Ascending aorta (tissue), 2 donors: ENCODE results near the gene C5orf46. TPM values are rescaled to one million over a fixed set of nuclear protein-coding genes. Genes with fewer than 3 reads are reported as not detected.

Experiments used
- DNase-seq, 2 donors: peaks; one replicate each; pipeline ENCODE4 v3.0.0-alpha.2; 2019; ENCODE audit warnings: low spot score in 2 of 2
- H3K27ac ChIP-seq, 2 donors: fragments of 200-600 bp; sonication (generic); one replicate each; pipeline ENCODE4 v1.5.1; 2016 to 2017; ENCODE audit warnings: mild to moderate bottlenecking in 1 of 2
- H3K27me3 ChIP-seq: fragments of 200-600 bp; sonication (generic); one replicate; pipeline ENCODE4 v1.5.1; 2017
- H3K36me3 ChIP-seq, 2 donors: fragments of 200-600 bp; sonication (generic); one replicate each; pipeline ENCODE4 v1.5.1; 2016
- H3K4me1 ChIP-seq, 2 donors: fragments of 200-600 bp; sonication (generic); one replicate each; pipeline ENCODE4 v1.5.1; 2016 to 2017; ENCODE audit warnings: mild to moderate bottlenecking in 1 of 2
- H3K4me3 ChIP-seq, 2 donors: fragments of 200-600 bp; sonication (generic); one replicate each; pipeline ENCODE4 v1.5.1; 2016 to 2017; ENCODE audit warnings: mild to moderate bottlenecking in 1 of 2
- H3K9me3 ChIP-seq, 2 donors: fragments of 200-600 bp; sonication (generic); one replicate each; pipeline ENCODE4 v1.5.1; 2016
- intact Hi-C: fragments of 100-400 bp; cut with DNase I; formaldehyde crosslinking; loops from one replicate; pipeline ENCODE4 v1.15.1; 2023
- total RNA-seq: library from RNA; depleted of rRNA; stranded (reverse); fragments of >200 nt; gene quantifications from one replicate; pipeline ENCODE4 v1.1.0, GENCODE V29; 2016
- TF ChIP-seq, protein P1 (sequence below), 3 experiments: fragments of 200-600 bp in 2 of 3; fragments of 450-650 bp in 1 of 3; sonication (generic) in 2 of 3; IDR thresholded peaks; one replicate each; pipeline ENCODE4 v1.5.1; 2016 to 2019; ENCODE audit warnings: antibody characterized with exemption in 3 of 3, mild to moderate bottlenecking in 1 of 3, moderate library complexity in 1 of 3

C5orf46 gene
- total RNA-seq, 1 donor from 2014 or later: 62.8 TPM

DNA sequence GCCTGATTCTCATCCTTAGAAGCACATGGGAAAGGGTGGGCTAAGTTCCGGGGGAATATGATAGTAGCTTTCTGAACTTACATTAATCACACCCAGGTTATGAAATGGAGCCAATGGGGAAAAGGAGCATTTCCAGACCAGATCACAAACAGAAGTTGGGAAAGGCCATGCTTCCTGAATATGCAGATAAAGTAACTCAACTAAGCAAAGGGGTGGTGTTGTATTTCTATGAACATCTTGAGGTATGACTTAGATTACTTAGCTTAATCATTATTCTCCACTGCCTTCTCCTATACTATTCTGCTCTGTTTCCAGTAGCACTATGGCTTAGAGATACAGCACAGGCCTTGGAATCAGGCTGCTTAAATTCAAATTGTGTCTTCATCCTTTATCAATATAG, 10.5 kb downstream of the C5orf46 start:
- Histone ChIP-seq H3K36me3 (no peaks in the 10 kb centered on the region), H3K27ac (peak overlapping the region; percentile 79 to 95), H3K4me3 (no peak overlapping the region), H3K9me3 (no peaks in the 10 kb centered on the region), H3K27me3 (no peaks in the 10 kb centered on the region), H3K4me1 (peaks cover 15 to 59% of the 10 kb centered on the region in 2 donors)
- TF ChIP-seq, protein P1, sequence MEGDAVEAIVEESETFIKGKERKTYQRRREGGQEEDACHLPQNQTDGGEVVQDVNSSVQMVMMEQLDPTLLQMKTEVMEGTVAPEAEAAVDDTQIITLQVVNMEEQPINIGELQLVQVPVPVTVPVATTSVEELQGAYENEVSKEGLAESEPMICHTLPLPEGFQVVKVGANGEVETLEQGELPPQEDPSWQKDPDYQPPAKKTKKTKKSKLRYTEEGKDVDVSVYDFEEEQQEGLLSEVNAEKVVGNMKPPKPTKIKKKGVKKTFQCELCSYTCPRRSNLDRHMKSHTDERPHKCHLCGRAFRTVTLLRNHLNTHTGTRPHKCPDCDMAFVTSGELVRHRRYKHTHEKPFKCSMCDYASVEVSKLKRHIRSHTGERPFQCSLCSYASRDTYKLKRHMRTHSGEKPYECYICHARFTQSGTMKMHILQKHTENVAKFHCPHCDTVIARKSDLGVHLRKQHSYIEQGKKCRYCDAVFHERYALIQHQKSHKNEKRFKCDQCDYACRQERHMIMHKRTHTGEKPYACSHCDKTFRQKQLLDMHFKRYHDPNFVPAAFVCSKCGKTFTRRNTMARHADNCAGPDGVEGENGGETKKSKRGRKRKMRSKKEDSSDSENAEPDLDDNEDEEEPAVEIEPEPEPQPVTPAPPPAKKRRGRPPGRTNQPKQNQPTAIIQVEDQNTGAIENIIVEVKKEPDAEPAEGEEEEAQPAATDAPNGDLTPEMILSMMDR (IDR thresholded peaks at IDR 0.05): no peak
- no peak for DNase-seq
- intact Hi-C loops: loop anchor here (10.0 kb wide), 1 partner anchor 591 kb away; no protein-coding TSS in a partner anchor

DNA sequence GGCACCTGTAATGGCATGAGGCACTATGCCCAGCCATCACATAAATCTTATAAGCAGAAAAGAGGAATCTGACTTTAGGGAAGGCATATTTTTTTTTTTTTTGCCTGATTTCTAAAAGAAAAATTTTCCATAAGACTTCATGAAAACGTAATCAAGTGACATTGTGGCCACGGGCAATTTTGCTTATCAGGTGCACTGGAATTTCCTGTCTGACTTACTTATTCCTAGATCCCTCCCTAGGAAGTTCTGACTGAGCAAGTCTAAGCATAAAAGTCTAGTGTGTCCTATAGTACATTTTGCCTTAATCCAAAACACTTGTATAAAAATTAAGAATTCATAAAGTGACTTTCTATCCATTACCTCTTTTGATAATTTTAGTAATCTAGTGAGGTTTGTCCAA, 12.5 kb downstream of the C5orf46 start:
- Histone ChIP-seq H3K9me3 (no peaks in the 10 kb centered on the region), H3K27me3 (no peaks in the 10 kb centered on the region), H3K4me3 (no peak overlapping the region), H3K27ac (peak overlapping the region; percentile 79 to 95), H3K4me1 (peaks cover 6 to 42% of the 10 kb centered on the region in 2 donors), H3K36me3 (peaks cover 0 to 6% of the 10 kb centered on the region in 2 donors)
- no peak for DNase-seq
- TF ChIP-seq, protein P1 (IDR thresholded peaks at IDR 0.05): no peak
- intact Hi-C loops: loop anchor here (10.0 kb wide), 1 partner anchor 589 kb away; no protein-coding TSS in a partner anchor

DNA sequence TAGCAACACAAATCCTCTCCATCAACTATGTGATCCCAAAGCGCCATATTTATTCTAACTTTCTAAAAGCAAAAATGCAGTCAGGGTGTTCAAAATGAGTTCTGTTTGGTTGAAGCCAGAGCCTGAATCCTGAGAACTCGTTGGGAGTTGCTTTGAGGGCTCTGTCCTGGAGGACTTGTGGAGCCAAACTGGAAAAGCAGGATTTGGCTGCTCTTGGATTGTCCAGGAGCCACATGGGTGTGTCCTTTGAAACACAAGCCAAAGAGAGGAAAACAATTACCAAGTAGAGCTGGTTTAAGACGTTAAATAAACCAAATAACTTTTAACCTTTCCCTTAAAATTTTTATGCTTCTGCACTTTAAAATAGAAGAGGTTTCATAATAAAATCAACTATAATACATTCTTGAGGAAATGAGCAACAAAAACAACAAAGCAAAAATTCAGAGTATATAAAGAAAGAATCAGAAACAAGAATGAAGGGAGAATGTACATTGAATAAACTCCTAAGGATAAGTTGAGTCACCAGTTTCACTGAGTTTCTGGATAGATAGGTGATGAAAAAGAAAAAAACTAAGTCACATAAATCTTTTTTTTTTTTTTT, 13.5 kb downstream of the C5orf46 start:
- no peaks in the 10 kb centered on the region for H3K27me3 ChIP-seq
- no peak for DNase-seq
- peak overlapping the region; percentile 79 to 95 for H3K27ac ChIP-seq
- intact Hi-C loops: loop anchor here (10.0 kb wide), 1 partner anchor 588 kb away; no protein-coding TSS in a partner anchor
- peaks cover 0 to 38% of the 10 kb centered on the region in 2 donors for H3K4me1 ChIP-seq
- TF ChIP-seq, protein P1 (IDR thresholded peaks at IDR 0.05): no peak
- no peak overlapping the region for H3K4me3 ChIP-seq
- no peaks in the 10 kb centered on the region for H3K9me3 ChIP-seq
- H3K36me3 ChIP-seq: peaks cover 0 to 6% of the 10 kb centered on the region in 2 donors

DNA sequence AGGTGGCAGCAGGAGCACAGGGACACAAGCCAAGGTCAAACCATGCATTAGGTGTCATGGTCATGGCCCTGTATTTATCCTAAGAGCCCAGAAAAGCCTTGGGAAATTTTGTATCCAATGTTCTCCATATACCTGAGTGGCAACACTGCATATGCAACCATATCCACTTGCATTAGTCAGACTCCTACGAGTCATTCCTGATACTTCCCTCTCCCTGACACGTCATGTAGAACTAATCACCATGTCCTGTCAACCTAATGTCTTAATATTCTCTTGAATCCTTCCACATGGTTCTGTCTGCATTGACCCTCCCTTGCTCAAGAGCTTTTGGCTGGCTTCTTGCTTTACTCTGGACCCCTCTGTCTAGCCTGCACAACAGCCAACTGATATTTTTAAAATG, 18.4 kb downstream of the C5orf46 start:
- no peak overlapping the region for H3K27ac ChIP-seq
- intact Hi-C loops: loop anchor here (1.0 kb wide), 1 partner anchor 47 kb away; no protein-coding TSS in a partner anchor
- TF ChIP-seq, protein P1 (IDR thresholded peaks at IDR 0.05): no peak

DNA sequence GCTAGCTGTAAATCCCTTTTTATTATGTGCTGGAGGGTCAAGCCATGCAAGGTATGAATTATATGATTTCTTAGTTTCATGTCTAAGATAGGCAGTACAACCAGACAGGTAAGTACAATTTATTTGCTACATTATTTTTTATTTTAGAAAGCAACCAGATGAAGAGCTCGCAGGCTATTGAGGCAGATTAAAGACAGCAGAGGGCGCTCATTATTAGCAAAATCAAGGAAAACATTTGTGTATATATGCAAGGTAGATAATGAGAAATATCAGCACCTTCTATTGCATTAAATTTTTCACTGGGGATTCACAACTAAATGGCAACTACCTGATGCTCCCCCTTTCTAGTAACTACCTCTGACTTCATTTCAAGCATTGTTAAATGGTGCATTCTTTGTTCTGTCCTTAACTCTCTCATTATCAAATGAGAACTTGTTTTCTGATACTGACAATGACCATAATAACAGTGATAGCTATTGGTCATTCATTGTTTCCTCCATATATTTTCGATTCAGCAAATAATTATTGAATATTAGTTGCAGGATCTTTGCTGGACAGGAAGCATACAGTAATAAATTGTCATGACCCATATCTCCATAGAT, 19.2 kb downstream of the C5orf46 start:
- Histone ChIP-seq H3K27me3 (no peaks in the 10 kb centered on the region), H3K27ac (no peak overlapping the region), H3K9me3 (no peaks in the 10 kb centered on the region), H3K4me3 (no peak overlapping the region), H3K4me1 (peaks cover 0 to 11% of the 10 kb centered on the region in 2 donors), H3K36me3 (peaks cover 6 to 8% of the 10 kb centered on the region in 2 donors)
- TF ChIP-seq, protein P1 (IDR thresholded peaks at IDR 0.05): peak; percentile 11 to 66 (median 52)
- intact Hi-C loops: loop anchor here (1.0 kb wide), 1 partner anchor 48 kb away; no protein-coding TSS in a partner anchor
- no peak for DNase-seq

More for the DNA sequence above, 18.4 kb downstream of the C5orf46 start:
- no peaks in the 10 kb centered on the region for H3K9me3 ChIP-seq
- no peak overlapping the region for H3K4me3 ChIP-seq
- no peaks in the 10 kb centered on the region for H3K27me3 ChIP-seq
- H3K36me3 ChIP-seq: peaks cover 6 to 8% of the 10 kb centered on the region in 2 donors
- H3K4me1 ChIP-seq: peaks cover 0 to 16% of the 10 kb centered on the region in 2 donors
- no peak for DNase-seq
